ENCODE results near the gene SH3BP5.

SH3BP5 gene

DNA sequence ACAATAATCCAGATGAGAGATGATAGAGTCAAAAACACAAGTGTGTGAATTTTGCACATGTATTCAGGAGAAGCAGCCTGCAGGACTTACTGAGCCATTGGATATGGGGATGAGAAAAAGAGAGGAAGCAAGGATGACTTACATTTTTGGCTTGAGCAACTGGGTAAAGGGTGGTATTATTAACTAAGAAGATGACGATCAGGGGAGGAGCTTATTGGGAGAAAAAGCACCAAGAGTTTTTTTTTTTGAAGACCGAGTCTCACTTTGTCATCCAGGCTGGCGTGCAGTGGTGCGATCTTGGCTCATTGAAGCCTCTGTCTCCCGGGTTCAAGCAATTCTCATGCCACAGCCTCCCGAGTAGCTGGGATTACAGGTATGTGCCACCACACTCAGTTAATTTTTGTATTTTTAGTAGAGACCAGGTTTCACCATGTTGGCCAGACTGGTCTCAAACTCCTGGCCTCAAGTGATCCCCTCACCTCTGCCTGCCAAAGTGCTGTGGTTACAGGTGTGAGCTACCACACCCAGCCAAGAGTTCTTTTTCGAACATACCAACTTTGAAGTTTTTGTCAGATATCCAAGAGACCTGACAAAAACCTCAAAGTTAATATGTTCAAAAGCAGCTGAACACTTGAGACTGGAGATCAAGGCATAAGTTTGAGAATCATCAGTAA lies 14.8 kb upstream of the SH3BP5 start:
- no peak for DNase-seq (ENCODE audit: low read depth, low spot score)

DNA sequence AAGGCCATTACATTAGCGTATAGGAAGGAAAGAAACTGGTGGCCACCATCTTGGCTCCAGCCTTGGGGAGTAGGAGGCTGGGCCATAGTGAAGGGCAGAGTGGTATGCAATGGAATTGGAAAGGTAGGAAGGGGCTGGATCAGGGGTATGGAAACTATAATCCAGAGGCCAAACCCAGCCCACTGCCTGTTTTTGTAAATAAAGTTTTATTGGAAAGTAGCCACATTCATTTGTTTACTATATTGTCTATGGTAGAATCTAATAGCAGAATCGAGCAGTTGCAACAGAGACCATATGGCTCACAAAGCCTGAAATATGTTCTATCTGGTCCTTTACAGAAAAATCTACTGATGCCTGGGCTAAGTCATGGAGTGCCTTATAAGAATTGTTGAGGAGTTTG lies 14.1 kb upstream of the SH3BP5 start:
- DNase-seq (ENCODE audit: low read depth, low spot score): no peak

GRCh38 chr3:15345608-15346137 lies 13.3 kb upstream of the SH3BP5 start:
- no peak for DNase-seq (ENCODE audit: low read depth, low spot score)

- DNase-seq (ENCODE audit: low read depth, low spot score): no peak
These were observed 12.8 kb upstream of the SH3BP5 start for GRCh38 chr3:15345066-15345607.

DNA sequence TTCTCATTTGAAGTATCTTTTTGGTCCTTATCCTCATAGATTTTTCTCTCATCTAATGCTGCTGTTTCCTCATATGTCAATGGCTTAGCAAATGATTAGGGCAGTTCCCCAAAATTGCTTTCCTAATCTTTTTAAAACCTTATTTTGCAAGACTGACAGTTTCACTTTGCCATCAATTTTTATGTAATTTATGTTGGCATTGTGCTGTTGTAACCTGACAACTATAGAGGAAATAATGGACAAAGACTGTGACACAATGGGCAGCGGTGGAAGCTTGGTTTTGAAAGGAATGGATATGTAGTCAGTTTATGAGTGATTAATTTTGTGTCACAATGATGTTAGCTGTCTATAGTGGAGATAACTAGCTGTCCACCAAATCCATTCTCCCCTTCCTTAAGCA lies 10.6 kb upstream of the SH3BP5 start:
- no peak for DNase-seq (ENCODE audit: low read depth, low spot score)

DNA sequence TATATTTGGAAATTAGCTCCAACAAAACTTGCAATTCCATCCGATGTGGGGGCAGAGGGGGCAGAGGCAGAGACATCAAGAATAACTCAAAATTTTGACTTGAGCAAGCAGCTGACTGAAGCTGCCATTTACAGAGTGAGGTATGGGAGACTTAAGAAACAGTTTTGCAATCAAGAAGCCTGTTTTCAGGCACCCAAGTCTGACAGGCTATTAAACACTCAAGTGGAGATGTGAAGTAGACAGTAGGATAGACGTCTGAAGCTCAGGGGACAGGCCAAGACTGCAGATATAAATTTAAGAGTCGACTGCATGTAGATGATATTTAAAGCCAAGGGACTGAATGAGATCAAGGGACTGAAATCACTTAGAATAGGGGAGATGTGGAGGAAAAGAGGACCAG lies 9.9 kb upstream of the SH3BP5 start:
- no peak for DNase-seq (ENCODE audit: low read depth, low spot score)

DNA sequence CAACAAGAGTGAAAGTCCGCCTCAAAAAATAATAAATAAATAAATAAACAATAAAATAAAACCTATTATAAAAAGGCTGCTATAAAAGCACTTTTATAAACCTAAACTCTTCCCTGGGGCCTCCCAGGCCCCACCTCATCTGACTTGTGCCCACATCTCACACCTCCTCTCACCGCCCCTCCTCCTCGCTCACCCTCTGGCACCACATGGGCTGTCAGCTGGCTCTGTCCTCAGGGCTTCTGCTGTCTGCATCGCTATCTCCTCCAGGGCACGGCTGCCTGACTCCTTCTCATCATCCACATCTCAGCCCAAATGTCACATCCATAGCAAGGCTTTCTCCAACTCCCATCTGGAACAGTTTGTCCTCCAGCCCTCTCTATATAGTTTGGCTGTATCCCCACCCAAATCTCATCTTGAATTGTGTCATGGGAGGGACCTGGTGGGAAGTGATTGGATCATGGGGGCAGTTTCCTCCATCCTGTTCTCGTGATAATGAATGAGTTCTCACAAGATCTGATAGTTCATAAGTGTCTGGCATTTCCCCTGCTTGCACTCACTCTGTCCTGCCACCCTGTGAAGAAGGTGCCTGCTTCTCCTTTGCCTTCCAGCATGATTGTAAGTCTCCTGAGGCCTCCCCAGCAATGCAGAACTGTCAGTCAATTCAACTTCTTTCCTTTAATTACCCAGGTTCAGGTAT lies 8.8 kb upstream of the SH3BP5 start:
- DNase-seq (ENCODE audit: low read depth, low spot score): no peak

DNA sequence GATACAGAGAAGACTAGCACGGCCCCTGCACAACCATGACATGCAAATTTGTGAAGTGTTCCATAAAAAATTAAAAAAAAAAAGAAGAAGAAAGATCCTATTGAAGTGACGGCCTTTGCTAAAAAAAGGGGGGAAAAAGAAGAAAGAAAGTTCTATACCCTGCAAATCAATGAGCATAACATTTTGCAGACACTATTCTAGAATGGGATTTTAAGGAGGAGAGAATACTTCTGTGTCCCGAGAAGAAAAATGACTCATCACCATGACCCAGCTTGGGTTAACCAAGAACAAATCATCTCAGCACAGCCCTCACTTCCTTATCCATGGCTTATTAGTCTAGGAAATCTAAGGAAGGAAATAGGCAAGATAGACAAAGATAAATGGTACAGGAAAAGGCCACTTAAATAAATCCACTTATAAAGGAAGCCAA lies 7.4 kb upstream of the SH3BP5 start:
- peak; percentile 48 for DNase-seq (ENCODE audit: low read depth, low spot score)

DNA sequence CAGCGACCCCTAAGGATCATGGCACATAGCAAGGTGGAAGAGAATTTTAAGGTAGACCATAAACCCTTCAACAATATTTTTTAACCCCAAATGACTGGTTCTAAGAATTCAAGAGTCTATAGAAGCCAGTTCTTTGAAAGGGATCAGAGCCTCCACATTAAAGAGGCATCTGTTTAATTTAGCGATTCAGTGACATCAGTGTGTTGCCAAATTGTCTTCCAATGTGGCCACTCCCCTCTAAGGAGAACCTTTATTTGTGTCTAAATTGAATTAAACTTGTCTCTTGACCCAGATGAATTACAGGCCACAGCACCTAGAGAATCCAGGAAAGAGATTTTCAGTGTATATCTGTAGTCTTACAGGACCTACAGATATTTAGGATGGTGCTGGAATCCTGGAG lies 6.6 kb upstream of the SH3BP5 start:
- no peak for DNase-seq (ENCODE audit: low read depth, low spot score)

GRCh38 chr3:15337963-15338362 lies 5.6 kb upstream of the SH3BP5 start:
- DNase-seq (ENCODE audit: low read depth, low spot score): no peak

- DNase-seq (ENCODE audit: low read depth, low spot score): no peak
These were observed 3.7 kb upstream of the SH3BP5 start for GRCh38 chr3:15336057-15336456.

DNA sequence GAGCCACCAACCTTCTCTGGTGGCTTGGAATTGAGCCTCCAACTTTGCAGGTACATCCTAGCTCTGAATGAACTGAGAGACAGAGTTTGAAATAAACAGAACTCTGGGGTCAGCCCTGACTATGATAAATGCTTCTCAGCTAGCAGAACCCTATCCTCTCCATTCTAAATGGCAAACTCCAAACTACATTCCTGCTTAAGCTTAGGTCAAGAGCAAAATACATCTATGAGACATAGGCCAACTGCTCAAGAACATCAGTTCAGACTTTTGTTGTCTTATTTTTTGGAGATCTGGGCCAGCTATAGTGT lies 1.5 kb upstream of the SH3BP5 start:
- DNase-seq (ENCODE audit: low read depth, low spot score): no peak

GRCh38 chr3:15333099-15333955 lies 941 bp upstream of the SH3BP5 start:
- DNase-seq (ENCODE audit: low read depth, low spot score): no peak

- peak; percentile 55 for DNase-seq (ENCODE audit: low read depth, low spot score)
These were observed 581 bp downstream of the SH3BP5 start for GRCh38 chr3:15331606-15332404.

GRCh38 chr3:15331072-15331605 lies 1.2 kb downstream of the SH3BP5 start:
- DNase-seq (ENCODE audit: low read depth, low spot score): no peak

GRCh38 chr3:15330031-15330596 lies 2.3 kb downstream of the SH3BP5 start:
- DNase-seq (ENCODE audit: low read depth, low spot score): peak; percentile 62

DNA sequence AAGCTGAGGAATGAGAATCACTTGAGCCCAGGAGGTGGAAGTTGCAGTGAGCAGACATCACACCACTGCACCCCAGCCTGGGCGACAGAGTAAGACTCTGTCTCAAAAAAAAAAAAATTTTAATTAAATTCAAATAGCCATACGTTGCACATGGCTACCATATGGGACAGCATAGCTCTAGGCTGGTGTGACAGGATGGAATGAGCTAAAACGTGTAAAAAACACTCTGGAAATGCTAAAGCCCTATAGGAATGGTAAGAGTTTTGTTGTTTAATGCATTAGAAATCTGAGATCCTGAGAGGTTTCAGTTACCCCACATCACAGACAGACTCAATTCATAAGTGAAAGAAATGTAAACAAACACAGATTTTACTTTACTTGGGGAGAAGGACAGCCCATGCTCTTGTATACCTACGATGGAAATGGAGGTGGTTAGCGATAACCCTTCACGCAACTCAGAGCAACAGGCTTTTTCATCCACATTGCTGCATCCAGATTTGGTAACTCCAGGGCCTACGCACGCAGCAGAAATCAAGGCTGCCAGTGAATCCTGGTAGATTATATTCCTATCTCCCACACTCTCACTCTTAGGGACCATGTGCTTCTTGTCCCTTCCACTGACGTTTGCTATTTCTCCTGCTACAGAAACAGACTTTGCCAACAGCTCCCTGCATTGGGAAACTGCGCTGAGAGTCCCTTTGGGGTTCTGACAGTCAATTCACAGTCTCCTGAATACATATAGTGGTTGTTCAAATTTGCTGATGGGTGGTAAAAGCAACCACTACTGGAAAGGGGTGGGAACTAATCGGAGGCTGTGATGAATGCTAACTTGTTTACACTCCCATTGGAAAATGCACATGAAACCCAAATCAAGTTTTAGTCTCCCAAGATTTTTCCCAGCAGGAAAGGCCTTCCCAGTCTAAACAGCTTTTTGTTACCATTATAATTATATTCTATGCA lies 3.1 kb downstream of the SH3BP5 start:
- DNase-seq (ENCODE audit: low read depth, low spot score): no peak

DNA sequence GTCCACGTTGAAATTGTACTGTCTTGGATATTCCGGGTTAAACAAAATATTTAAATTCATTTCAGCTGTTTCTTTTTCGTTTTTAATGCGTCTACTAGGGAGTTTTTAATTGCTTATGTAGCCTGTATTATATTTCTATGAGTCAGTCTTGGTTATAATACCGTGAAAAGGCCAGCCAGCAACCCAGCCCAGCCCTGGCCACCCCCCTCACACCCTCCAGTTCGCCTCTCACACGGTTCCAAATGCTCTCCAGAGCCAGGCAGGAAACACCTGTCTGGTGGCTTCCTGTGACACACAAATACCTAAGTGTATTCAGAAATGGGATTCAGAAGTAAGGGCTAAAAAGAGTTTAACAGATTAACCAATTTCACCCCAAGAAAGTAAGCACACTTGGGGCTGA lies 4.4 kb downstream of the SH3BP5 start:
- DNase-seq (ENCODE audit: low read depth, low spot score): no peak

DNA sequence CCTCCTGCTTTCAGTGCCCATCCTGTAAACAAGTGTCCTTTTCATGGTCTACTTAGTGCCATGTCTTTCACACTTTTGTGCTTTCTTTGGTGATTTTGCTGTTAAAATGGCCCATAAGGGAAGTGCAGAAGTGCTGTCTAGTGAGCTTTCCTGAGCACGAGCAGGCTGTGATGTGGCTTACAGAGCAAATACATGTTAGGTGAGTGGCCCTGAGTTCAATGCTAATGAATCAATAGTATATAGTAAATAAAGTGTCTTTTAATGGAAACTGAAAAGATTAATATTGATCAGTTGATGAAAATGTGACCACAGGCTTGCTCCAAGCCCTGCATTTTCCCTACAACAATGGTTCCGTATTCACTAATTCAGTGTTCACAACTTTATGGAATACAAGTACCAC lies 5.7 kb downstream of the SH3BP5 start:
- no peak for DNase-seq (ENCODE audit: low read depth, low spot score)

DNA sequence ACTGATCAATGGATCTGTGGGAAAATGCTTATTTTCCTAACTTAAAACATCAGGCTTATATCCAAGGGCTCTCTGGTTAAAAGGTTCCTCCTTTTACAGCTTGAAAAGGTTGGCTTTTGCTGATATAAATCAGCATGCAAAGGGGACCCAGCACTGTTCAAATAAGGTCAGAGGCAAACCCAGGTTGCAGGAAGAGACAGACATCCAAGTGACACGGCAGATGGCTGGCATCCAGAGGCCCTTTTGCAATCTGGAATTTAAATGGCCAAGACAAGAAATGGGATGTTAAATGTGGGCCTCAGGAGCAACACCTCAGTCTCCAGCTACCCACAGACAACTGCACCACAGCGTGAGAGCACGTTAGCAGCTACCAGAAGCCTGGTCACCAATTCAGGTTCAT lies 6.3 kb downstream of the SH3BP5 start:
- DNase-seq (ENCODE audit: low read depth, low spot score): no peak
